SU-DHL-6 (cell line): ENCODE results near the gene GSC.

Experiments used
- H2AFZ ChIP-seq: fragments of 200-600 bp; sonication (generic); 2 replicates; pipeline ENCODE4 v1.6.1; 2014; ENCODE audit warnings: low read depth, mild to moderate bottlenecking, moderate library complexity, mixed read lengths, antibody characterized with exemption, low read length; ENCODE audit not compliant: severe bottlenecking
- H3F3A ChIP-seq: fragments of 200-600 bp; shearing (Covaris generic); 2 replicates; pipeline ENCODE4 v1.6.0; 2016; ENCODE audit warnings: antibody characterized with exemption, mild to moderate bottlenecking; ENCODE audit not compliant: insufficient read depth
- H3K27ac ChIP-seq: fragments of 200-600 bp; sonication (generic); 2 replicates; pipeline ENCODE4 v1.5.1; 2016; ENCODE audit warnings: low read depth, mild to moderate bottlenecking, low read length, moderate library complexity, mixed read lengths
- H3K27me3 ChIP-seq: fragments of 200-600 bp; sonication (generic), shearing (Covaris generic); 2 replicates; pipeline ENCODE4 v1.6.0; 2014; ENCODE audit warnings: mild to moderate bottlenecking, low read length
- H3K36me3 ChIP-seq: fragments of 200-600 bp; sonication (generic); 2 replicates; pipeline ENCODE4 v1.6.1; 2014; ENCODE audit warnings: mild to moderate bottlenecking, low read length, mixed read lengths
- H3K4me2 ChIP-seq: fragments of 300-600, 200-600 bp; shearing (Covaris generic), sonication (generic); 2 replicates; pipeline ENCODE4 v1.6.0; 2014; ENCODE audit warnings: low read length, low read depth, mild to moderate bottlenecking; ENCODE audit not compliant: poor library complexity, severe bottlenecking
- H3K4me3 ChIP-seq: fragments of 200-600 bp; sonication (generic); 2 replicates; pipeline ENCODE4 v1.5.1; 2014; ENCODE audit warnings: antibody characterized with exemption, low read length, mild to moderate bottlenecking, mixed read lengths; ENCODE audit not compliant: insufficient read depth, poor library complexity, severe bottlenecking
- H3K79me2 ChIP-seq: fragments of 200-600 bp; sonication (generic); 2 replicates; pipeline ENCODE4 v1.6.1; 2014; ENCODE audit warnings: mild to moderate bottlenecking, low read length, moderate library complexity; ENCODE audit not compliant: insufficient read depth
- H3K9ac ChIP-seq: fragments of 200-600 bp; sonication (generic); 2 replicates; pipeline ENCODE4 v1.7.0; 2014; ENCODE audit warnings: mild to moderate bottlenecking, low read length
- H3K9me2 ChIP-seq: fragments of 200-600 bp; sonication (generic); replicated peaks from 2 replicates; pipeline ENCODE4 v1.6.1; 2014; ENCODE audit warnings: low read length; ENCODE audit not compliant: insufficient read depth
- H3K9me3 ChIP-seq: fragments of 200-600 bp; sonication (generic); 2 replicates; pipeline ENCODE4 v1.6.1; 2014; ENCODE audit warnings: low read length, mixed read lengths; ENCODE audit not compliant: insufficient read depth
- H4K20me1 ChIP-seq: fragments of 200-600 bp; sonication (generic); 2 replicates; pipeline ENCODE4 v1.6.1; 2014; ENCODE audit warnings: low read depth, mild to moderate bottlenecking, antibody characterized with exemption, low read length, moderate library complexity, mixed read lengths
- CTCF ChIP-seq: fragments of 200-600 bp; sonication (generic); IDR thresholded peaks from one replicate; pipeline ENCODE4 v1.5.1; 2017; ENCODE audit warnings: antibody characterized with exemption, mild to moderate bottlenecking, low read length, moderate library complexity; ENCODE audit not compliant: insufficient read depth, poor library complexity, severe bottlenecking
- EZH2phosphoT487 ChIP-seq: fragments of 200-600 bp; sonication (generic), shearing (Covaris generic); conservative IDR thresholded peaks from 2 replicates; pipeline ENCODE4 v1.6.1; 2018; ENCODE audit warnings: mild to moderate bottlenecking, antibody characterized with exemption, low read length, moderate library complexity, mixed read lengths

GSC gene

GRCh38 chr14:94787092-94787491 lies 17.2 kb upstream of the GSC start:
- H3K4me3 ChIP-seq = no peak overlapping the region
- H3K9me3 ChIP-seq = no peaks in the 10 kb centered on the region
- H2AFZ ChIP-seq = no peak overlapping the region
- no peak overlapping the region for H3K27ac ChIP-seq
- H3K79me2 ChIP-seq = no peaks in the 10 kb centered on the region
- H3K9ac ChIP-seq = no peak overlapping the region
- H3K9me2 ChIP-seq = no peaks in the 10 kb centered on the region
- no peak overlapping the region for H3K4me2 ChIP-seq
- no peaks in the 10 kb centered on the region for H4K20me1 ChIP-seq
- no peaks in the 10 kb centered on the region for H3F3A ChIP-seq
- H3K27me3 ChIP-seq = no peaks in the 10 kb centered on the region
- no peaks in the 10 kb centered on the region for H3K36me3 ChIP-seq
- TF ChIP-seq CTCF (no peak), EZH2phosphoT487 (no peak)

- Histone ChIP-seq H3K9me2 (no peaks in the 10 kb centered on the region), H4K20me1 (no peaks in the 10 kb centered on the region), H2AFZ (no peak overlapping the region), H3K9me3 (no peaks in the 10 kb centered on the region), H3K4me2 (no peak overlapping the region), H3K36me3 (no peaks in the 10 kb centered on the region), H3F3A (no peaks in the 10 kb centered on the region), H3K79me2 (no peaks in the 10 kb centered on the region), H3K4me3 (no peak overlapping the region), H3K27me3 (no peaks in the 10 kb centered on the region), H3K27ac (no peak overlapping the region), H3K9ac (no peak overlapping the region)
- no peak for TF ChIP-seq EZH2phosphoT487
- no peak for TF ChIP-seq CTCF
Observed at GRCh38 chr14:94780536-94781399, 10.9 kb upstream of the GSC start.

GRCh38 chr14:94779713-94780112 lies 9.8 kb upstream of the GSC start:
- Histone ChIP-seq H3K27me3 (no peaks in the 10 kb centered on the region), H3K4me3 (no peak overlapping the region), H3K79me2 (no peaks in the 10 kb centered on the region), H3K9me3 (no peaks in the 10 kb centered on the region), H3F3A (no peaks in the 10 kb centered on the region), H3K27ac (no peak overlapping the region), H3K9ac (no peak overlapping the region), H3K36me3 (no peaks in the 10 kb centered on the region), H2AFZ (no peak overlapping the region), H4K20me1 (no peaks in the 10 kb centered on the region), H3K4me2 (no peak overlapping the region), H3K9me2 (no peaks in the 10 kb centered on the region)
- TF ChIP-seq EZH2phosphoT487 (no peak), CTCF (no peak)
